Cardiac muscle cell (in vitro differentiated cells and primary cell): ENCODE results near the gene KLHDC9. TPM values are rescaled to one million over a fixed set of nuclear protein-coding genes. Genes with fewer than 3 reads are reported as not detected.

Experiments
- DNase-seq, 2 donors: peaks; one replicate each; pipeline versions ENCODE4 v3.0.0 to v3.0.0-alpha.2; 2010 to 2017; ENCODE audit warnings: low read depth in 1 of 2, low spot score in 1 of 2
- H3K27ac ChIP-seq: fragments of 200-600 bp; sonication (generic); 2 replicates; pipeline ENCODE4 v1.5.1; 2016
- H3K27me3 ChIP-seq: fragments of 200-600 bp; sonication (generic); 2 replicates; pipeline ENCODE4 v1.6.0; 2016; ENCODE audit warnings: control low read depth
- H3K36me3 ChIP-seq: fragments of 200-600 bp; sonication (generic); 2 replicates; pipeline ENCODE4 v1.5.1; 2016; ENCODE audit warnings: control low read depth
- H3K4me1 ChIP-seq: fragments of 200-600 bp; sonication (generic); 2 replicates; pipeline ENCODE4 v1.8.1; 2017; ENCODE audit warnings: low read depth, mild to moderate bottlenecking, mixed run types
- H3K4me3 ChIP-seq: fragments of 200-600 bp; sonication (generic); 2 replicates; pipeline ENCODE4 v1.5.1; 2016; ENCODE audit warnings: mild to moderate bottlenecking
- H3K9me3 ChIP-seq: fragments of 200-600 bp; sonication (generic); 2 replicates; pipeline ENCODE4 v1.5.1; 2017; ENCODE audit warnings: low read depth, mild to moderate bottlenecking, control low read depth
- polyA plus RNA-seq: library from polyadenylated mRNA; unstranded; fragments of >200 nt; fragmentation: Nextera tagmentation; extraction: Ambion mirVana; gene quantifications from 2 replicates; pipeline ENCODE4 v1.2.1, GENCODE V29; 2016
- total RNA-seq: library from RNA; depleted of rRNA; stranded (reverse); fragments of >200 nt; gene quantifications from 2 replicates; pipeline ENCODE4 v1.2.3, GENCODE V29; 2016
- TF ChIP-seq, protein P1 (sequence below): IDR thresholded peaks from 2 replicates; pipeline ENCODE4 v1.5.1; 2012; ENCODE audit warnings: low read depth, mild to moderate bottlenecking, low read length

The KLHDC9 gene
- total and polyA plus RNA-seq, 2 experiments from 2014 or later = 42.4 to 48.7 TPM

DNA sequence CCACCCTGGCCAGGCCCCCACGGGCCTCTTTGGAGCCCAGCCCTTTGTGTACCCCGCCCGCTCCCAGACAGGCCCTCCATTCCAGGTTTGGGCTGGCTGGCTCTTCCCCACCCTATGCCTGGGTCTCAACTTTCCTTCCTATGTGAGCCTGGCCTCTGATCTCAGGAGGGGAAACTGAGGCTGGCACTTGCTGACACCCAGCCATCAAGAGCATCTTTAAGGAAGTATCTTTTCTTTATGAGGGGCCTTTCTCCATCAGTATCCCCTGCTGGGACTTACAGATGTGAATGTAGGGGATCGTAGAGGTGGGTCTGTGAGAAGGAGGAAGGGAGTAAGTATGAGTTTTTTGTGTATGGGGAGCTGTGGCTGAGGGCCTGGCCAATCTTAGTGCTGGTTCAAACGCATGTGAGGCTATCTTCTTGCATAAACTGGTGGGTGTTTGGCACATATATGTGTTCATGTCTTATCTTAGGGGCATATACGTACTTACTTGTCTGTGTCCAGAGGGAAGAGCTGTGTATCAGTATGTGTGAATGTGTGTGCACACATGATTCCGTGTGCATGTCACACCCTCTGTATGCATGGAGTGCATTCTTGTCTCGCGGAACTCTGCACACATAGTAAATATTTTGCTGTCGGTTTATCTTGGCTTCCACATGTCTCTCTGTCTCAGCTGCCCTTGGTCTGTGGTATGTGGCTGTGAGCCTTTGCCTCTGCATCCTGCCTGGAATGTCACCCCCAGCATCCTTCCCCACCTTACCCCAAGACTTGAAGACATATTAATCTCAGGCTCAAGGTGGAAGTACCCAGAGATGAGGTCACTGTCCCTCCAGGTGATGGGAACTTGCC lies 14.2 kb upstream of the KLHDC9 start:
- no peaks in the 10 kb centered on the region for H3K9me3 ChIP-seq
- no peaks in the 10 kb centered on the region for H3K36me3 ChIP-seq
- no peaks in the 10 kb centered on the region for H3K4me1 ChIP-seq
- peak in 1 of 2 donors; percentile 47 for DNase-seq
- H3K27me3 ChIP-seq = no peaks in the 10 kb centered on the region
- no peak overlapping the region for H3K27ac ChIP-seq
- TF ChIP-seq, protein P1, sequence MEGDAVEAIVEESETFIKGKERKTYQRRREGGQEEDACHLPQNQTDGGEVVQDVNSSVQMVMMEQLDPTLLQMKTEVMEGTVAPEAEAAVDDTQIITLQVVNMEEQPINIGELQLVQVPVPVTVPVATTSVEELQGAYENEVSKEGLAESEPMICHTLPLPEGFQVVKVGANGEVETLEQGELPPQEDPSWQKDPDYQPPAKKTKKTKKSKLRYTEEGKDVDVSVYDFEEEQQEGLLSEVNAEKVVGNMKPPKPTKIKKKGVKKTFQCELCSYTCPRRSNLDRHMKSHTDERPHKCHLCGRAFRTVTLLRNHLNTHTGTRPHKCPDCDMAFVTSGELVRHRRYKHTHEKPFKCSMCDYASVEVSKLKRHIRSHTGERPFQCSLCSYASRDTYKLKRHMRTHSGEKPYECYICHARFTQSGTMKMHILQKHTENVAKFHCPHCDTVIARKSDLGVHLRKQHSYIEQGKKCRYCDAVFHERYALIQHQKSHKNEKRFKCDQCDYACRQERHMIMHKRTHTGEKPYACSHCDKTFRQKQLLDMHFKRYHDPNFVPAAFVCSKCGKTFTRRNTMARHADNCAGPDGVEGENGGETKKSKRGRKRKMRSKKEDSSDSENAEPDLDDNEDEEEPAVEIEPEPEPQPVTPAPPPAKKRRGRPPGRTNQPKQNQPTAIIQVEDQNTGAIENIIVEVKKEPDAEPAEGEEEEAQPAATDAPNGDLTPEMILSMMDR = no peak
- no peak overlapping the region for H3K4me3 ChIP-seq

DNA sequence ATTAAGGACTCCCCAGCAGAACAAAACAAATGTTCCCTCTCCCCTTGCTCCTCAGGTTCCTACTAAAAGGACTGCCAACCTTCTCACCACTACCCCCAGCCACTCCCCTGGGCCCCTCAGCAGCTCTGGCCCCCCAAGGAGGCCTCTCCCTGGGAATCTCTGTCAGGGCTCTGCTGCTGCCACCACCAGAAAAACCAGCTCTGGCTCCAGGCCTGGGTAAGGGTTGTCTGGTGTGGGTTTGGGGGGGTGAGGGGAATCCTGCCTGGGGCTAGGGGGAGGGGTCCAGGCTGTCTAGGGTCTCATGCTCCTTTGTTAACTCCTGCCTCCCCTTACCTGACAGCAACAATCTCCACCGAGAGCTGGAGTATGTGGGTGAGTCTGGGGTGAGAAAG lies 13.6 kb upstream of the KLHDC9 start:
- Histone ChIP-seq H3K9me3 (no peaks in the 10 kb centered on the region), H3K36me3 (no peaks in the 10 kb centered on the region), H3K4me1 (no peaks in the 10 kb centered on the region), H3K27ac (no peak overlapping the region), H3K27me3 (no peaks in the 10 kb centered on the region), H3K4me3 (no peak overlapping the region)
- no peak for DNase-seq
- TF ChIP-seq, protein P1 = no peak

DNA sequence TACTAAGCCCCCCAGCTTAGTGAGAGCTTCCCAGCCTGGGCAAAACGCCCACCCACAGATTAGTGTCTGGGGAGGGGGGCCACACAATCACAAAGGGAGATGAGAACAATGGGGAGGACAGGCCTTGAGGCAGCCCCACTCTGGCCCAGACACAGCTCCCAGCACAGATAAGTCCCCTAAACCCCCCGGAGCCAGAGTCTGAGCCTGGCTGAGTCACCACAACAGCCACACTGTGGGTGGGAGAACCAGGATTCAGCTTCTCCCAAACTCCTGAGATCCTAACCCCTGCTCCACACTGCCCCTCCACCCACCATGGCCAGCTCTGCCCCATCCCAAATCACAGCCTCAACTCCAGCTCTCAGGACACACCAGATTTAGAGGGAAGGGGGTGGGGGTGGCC lies 13.0 kb upstream of the KLHDC9 start:
- Histone ChIP-seq H3K36me3 (no peaks in the 10 kb centered on the region), H3K27me3 (no peaks in the 10 kb centered on the region), H3K4me3 (no peak overlapping the region), H3K27ac (no peak overlapping the region), H3K4me1 (no peaks in the 10 kb centered on the region), H3K9me3 (no peaks in the 10 kb centered on the region)
- DNase-seq = peak in 1 of 2 donors; percentile 41
- TF ChIP-seq, protein P1 = no peak

DNA sequence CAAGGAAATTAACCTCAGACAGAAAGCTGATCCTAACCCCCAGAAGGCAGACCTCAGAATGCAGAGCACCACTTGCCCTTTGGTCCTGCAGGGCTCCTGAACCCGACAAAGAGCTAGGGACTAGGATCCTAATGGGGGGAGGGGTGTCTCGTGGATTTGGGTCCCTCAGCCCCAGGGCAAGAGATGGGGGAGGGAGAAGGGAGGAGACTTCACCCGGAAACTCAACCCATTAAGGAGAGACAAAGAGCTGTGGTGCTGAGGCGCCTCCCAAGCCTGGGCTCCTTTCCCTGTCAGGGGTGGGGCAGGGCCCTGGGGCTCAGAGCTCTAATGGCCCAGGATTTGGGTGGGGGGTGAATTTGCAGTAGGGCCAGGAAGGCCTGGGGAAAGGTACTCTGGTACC lies 11.7 kb upstream of the KLHDC9 start:
- no peaks in the 10 kb centered on the region for H3K27me3 ChIP-seq
- no peaks in the 10 kb centered on the region for H3K4me1 ChIP-seq
- H3K27ac ChIP-seq = no peak overlapping the region
- H3K36me3 ChIP-seq = no peaks in the 10 kb centered on the region
- DNase-seq = no peak
- H3K9me3 ChIP-seq = no peaks in the 10 kb centered on the region
- TF ChIP-seq, protein P1 = no peak
- H3K4me3 ChIP-seq = no peak overlapping the region

DNA sequence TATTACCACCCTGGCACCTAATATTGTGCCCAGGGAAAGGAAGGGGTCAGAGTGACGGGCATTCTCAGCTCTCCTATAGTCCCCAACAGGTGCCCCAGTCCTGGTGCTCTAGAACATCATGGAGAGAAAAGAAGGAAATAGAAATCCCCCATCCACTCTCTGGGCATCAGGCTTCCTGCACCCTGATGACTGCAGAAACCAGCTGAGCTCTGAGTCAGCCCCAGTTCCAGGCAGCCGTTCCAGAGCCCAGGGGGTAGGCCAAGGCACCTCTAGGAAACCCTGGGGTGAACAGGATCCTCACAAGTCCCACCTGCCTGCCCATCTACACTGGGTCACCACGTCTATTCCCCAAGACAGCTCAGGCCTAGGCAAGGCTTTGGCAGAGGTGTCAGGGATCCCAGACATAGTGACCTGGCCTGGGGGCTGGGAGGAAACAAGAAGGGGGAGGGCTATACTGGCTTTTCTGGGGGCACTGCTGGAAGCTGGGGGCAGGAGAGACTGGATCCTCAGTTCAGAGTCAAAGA lies 9.5 kb upstream of the KLHDC9 start:
- no peak for DNase-seq
- H3K27ac ChIP-seq = no peak overlapping the region
- H3K4me3 ChIP-seq = no peak overlapping the region
- no peaks in the 10 kb centered on the region for H3K4me1 ChIP-seq
- no peaks in the 10 kb centered on the region for H3K27me3 ChIP-seq
- TF ChIP-seq, protein P1 = no peak
- H3K9me3 ChIP-seq = no peaks in the 10 kb centered on the region
- no peaks in the 10 kb centered on the region for H3K36me3 ChIP-seq
